Nephron progenitor cell (in vitro differentiated cells): ENCODE results near the gene GRID2.

Experiments used
- DNase-seq: peaks from one replicate; pipeline ENCODE4 v3.0.0; 2021
- H3K27ac Mint-ChIP-seq: 2 replicates; pipeline ENCODE4 v1.8.0; 2021; ENCODE audit warnings: mild to moderate bottlenecking, moderate library complexity, mixed read lengths
- H3K27me3 Mint-ChIP-seq: 2 replicates; pipeline ENCODE4 v1.8.0; 2021; ENCODE audit warnings: mild to moderate bottlenecking, low read depth, mixed read lengths; ENCODE audit not compliant: poor library complexity
- H3K36me3 Mint-ChIP-seq: 2 replicates; pipeline ENCODE4 v1.8.0; 2021; ENCODE audit warnings: low read depth, mixed read lengths
- H3K4me1 Mint-ChIP-seq: 2 replicates; pipeline ENCODE4 v1.8.0; 2021; ENCODE audit warnings: mixed read lengths
- H3K4me3 Mint-ChIP-seq: 2 replicates; pipeline ENCODE4 v1.8.0; 2021; ENCODE audit warnings: mild to moderate bottlenecking, moderate library complexity, mixed read lengths
- H3K9me3 Mint-ChIP-seq: 2 replicates; pipeline ENCODE4 v1.8.0; 2021; ENCODE audit warnings: mild to moderate bottlenecking, moderate library complexity, mixed read lengths
- TF ChIP-seq, protein P1 (sequence below): fragments of 200-600 bp; sonication (generic); IDR thresholded peaks from 2 replicates; pipeline ENCODE4 v1.5.0; 2021; ENCODE audit warnings: antibody characterized with exemption

GRID2 gene

DNA sequence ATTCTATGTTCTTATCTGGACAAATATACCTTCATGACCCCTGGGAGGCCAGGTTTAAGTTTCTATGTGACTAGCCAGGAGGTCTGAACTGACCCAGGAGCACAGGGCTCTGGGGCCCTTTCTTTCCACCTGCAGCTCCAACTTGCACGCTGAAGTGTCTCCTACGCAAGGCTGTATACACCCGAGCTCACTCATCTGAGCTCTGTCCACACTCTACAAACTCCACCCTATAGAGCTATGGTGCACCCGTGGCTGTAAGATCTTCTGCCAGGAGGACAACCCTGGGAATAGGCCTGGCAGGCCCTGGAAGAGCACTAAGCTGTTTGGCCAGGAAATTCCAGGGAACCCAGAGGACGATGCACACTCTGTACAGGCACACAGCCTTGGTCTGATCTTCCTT lies 1464.2 kb downstream of the GRID2 start:
- no peak for DNase-seq

DNA sequence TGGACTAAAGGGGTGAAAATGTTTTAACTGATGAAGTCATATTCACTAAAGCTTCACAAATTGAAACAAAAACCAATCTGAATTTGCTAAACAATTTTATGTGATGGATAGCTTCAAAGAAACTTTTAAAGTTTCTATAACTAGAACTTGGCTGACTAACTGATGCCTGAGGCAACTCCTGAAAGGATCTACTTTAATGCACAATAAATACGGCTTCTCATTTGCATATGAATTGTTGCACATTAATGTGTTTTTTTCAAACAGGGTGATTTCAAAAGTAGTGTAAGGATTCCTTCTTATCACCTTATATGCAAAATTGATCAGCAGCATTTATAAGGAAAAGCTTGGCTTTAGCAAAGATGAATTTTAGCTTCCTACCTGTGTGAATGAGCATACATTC lies 1466.4 kb downstream of the GRID2 start:
- no peak overlapping the region for H3K27ac Mint-ChIP-seq
- H3K36me3 Mint-ChIP-seq, result no peaks in the 10 kb centered on the region
- H3K4me1 Mint-ChIP-seq, result no peaks in the 10 kb centered on the region
- no peak for DNase-seq
- TF ChIP-seq, protein P1, sequence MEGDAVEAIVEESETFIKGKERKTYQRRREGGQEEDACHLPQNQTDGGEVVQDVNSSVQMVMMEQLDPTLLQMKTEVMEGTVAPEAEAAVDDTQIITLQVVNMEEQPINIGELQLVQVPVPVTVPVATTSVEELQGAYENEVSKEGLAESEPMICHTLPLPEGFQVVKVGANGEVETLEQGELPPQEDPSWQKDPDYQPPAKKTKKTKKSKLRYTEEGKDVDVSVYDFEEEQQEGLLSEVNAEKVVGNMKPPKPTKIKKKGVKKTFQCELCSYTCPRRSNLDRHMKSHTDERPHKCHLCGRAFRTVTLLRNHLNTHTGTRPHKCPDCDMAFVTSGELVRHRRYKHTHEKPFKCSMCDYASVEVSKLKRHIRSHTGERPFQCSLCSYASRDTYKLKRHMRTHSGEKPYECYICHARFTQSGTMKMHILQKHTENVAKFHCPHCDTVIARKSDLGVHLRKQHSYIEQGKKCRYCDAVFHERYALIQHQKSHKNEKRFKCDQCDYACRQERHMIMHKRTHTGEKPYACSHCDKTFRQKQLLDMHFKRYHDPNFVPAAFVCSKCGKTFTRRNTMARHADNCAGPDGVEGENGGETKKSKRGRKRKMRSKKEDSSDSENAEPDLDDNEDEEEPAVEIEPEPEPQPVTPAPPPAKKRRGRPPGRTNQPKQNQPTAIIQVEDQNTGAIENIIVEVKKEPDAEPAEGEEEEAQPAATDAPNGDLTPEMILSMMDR, result no peak
- no peak overlapping the region for H3K4me3 Mint-ChIP-seq
- no peaks in the 10 kb centered on the region for H3K9me3 Mint-ChIP-seq
- H3K27me3 Mint-ChIP-seq, result no peaks in the 10 kb centered on the region

More for the DNA sequence above, 1464.2 kb downstream of the GRID2 start:
- H3K9me3 Mint-ChIP-seq, result no peaks in the 10 kb centered on the region
- H3K4me1 Mint-ChIP-seq, result no peaks in the 10 kb centered on the region
- H3K36me3 Mint-ChIP-seq, result no peaks in the 10 kb centered on the region
- H3K4me3 Mint-ChIP-seq, result no peak overlapping the region
- no peak overlapping the region for H3K27ac Mint-ChIP-seq
- H3K27me3 Mint-ChIP-seq, result peaks cover 3% of the 10 kb centered on the region
- TF ChIP-seq, protein P1, result no peak

GRCh38 chr4:93771640-93772411 lies 1468.1 kb downstream of the GRID2 start:
- Mint-ChIP-seq H3K9me3 (no peaks in the 10 kb centered on the region), H3K4me1 (no peaks in the 10 kb centered on the region), H3K27ac (no peak overlapping the region), H3K36me3 (no peaks in the 10 kb centered on the region), H3K27me3 (no peaks in the 10 kb centered on the region), H3K4me3 (no peak overlapping the region)
- DNase-seq, result no peak
- TF ChIP-seq, protein P1, result no peak

DNA sequence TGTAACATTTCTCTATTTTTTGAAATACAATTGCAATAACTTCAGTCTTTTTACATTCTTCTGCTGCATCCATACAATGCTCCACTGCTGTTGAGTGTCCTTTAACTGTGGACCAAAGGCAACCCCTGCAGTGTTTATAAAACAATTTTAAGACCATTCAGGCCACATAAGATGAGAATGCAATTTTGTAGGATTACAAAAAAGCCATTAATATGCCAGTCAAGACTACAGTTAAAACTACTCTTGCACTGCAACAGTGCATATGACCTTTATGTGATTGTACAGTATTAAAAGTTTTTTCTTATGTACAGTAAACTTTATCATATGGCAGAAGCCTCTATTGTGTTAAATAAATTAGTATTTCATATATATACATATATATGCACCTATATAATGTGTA lies 1469.1 kb downstream of the GRID2 start:
- H3K4me3 Mint-ChIP-seq, result no peak overlapping the region
- H3K9me3 Mint-ChIP-seq, result no peaks in the 10 kb centered on the region
- no peaks in the 10 kb centered on the region for H3K4me1 Mint-ChIP-seq
- H3K36me3 Mint-ChIP-seq, result no peaks in the 10 kb centered on the region
- no peak for DNase-seq
- TF ChIP-seq, protein P1, result no peak
- H3K27ac Mint-ChIP-seq, result no peak overlapping the region
- no peaks in the 10 kb centered on the region for H3K27me3 Mint-ChIP-seq

- Mint-ChIP-seq H3K4me1 (peaks cover 7% of the 10 kb centered on the region), H3K36me3 (no peaks in the 10 kb centered on the region), H3K4me3 (no peak overlapping the region), H3K27me3 (peaks cover 3% of the 10 kb centered on the region), H3K9me3 (no peaks in the 10 kb centered on the region), H3K27ac (no peak overlapping the region)
- no peak for DNase-seq
- TF ChIP-seq, protein P1, result no peak
These were observed 1471.8 kb downstream of the GRID2 start for GRCh38 chr4:93775551-93775950.

- no peak for DNase-seq
These were observed 1472.8 kb downstream of the GRID2 start for GRCh38 chr4:93776386-93777080.

More at GRCh38 chr4:93776386-93777080, 1472.8 kb downstream of the GRID2 start:
- TF ChIP-seq, protein P1, result no peak
- Mint-ChIP-seq H3K9me3 (no peaks in the 10 kb centered on the region), H3K36me3 (no peaks in the 10 kb centered on the region), H3K4me3 (no peak overlapping the region), H3K27me3 (peaks cover 3% of the 10 kb centered on the region), H3K27ac (no peak overlapping the region), H3K4me1 (peaks cover 7% of the 10 kb centered on the region)
